GM12878 (cell line): ENCODE data around the gene TCHP. TPM values are rescaled to one million over a fixed set of nuclear protein-coding genes. Genes with fewer than 3 reads are reported as not detected.

Experiments used
- ATAC-seq: fragments of 200-7000 bp; cut with Tn5 transposase; 3 replicates; pipeline ENCODE4 v1.9.1; 2020; ENCODE audit warnings: mild to moderate bottlenecking, moderate library complexity
- BruUV-seq: library from RNA; stranded (reverse); fragments of 400-500 nt; replicated peaks from 2 replicates; lab custom pipeline; 2021; lab: Mats Ljungman, UMichigan
- CTCF ChIA-PET: fragments of 300-600 bp; sonication (Branson Sonifier 250); formaldehyde crosslinking; extraction: SDS; loops from one replicate; lab custom pipeline; 2021; ENCODE audit warnings: inconsistent platforms; lab: Yijun Ruan, JAX
- POLR2A ChIA-PET: fragments of 350-600 bp; formaldehyde crosslinking; extraction: SDS; loops from one replicate; lab custom pipeline; 2021; ENCODE audit warnings: inconsistent platforms; lab: Charles Lee
- RAD21 ChIA-PET: fragments of 300-600 bp; sonication (Branson Sonifier 250); formaldehyde crosslinking; loops from one replicate; lab custom pipeline; 2023; ENCODE audit warnings: antibody characterized with exemption; ENCODE audit not compliant: unreplicated experiment; lab: Charles Lee
- SMC1A ChIA-PET: fragments of 300-600 bp; sonication (Branson Sonifier 250); formaldehyde crosslinking; loops from one replicate; lab custom pipeline; 2023; ENCODE audit not compliant: unreplicated experiment, uncharacterized antibody; lab: Charles Lee
- DNase-seq: peaks from one replicate; pipeline ENCODE4 v3.0.0-alpha.2; 2011; ENCODE audit warnings: low read depth, low spot score
- FAIRE-seq: peaks from 3 replicates; lab custom pipeline; 2011; peaks lifted over from hg19 to GRCh38; lab: Jason Lieb, UNC
- H2AFZ ChIP-seq: 2 replicates; pipeline ENCODE4 v1.6.0; 2011; ENCODE audit warnings: low read depth, low read length, control low read depth; ENCODE audit not compliant: control insufficient read depth
- H3K27ac ChIP-seq: 2 replicates; pipeline ENCODE4 v1.5.1; 2011; ENCODE audit warnings: control low read depth; ENCODE audit not compliant: control insufficient read depth, insufficient read depth
- H3K27me3 ChIP-seq, 2 experiments: replicated peaks in 1 of 2; 2 replicates each; pipeline versions ENCODE4 v1.6.0 to v1.6.1; 2011; ENCODE audit warnings: low read length in 1 of 2; ENCODE audit not compliant: control insufficient read depth in 2 of 2, insufficient read depth in 2 of 2
- H3K36me3 ChIP-seq, 2 experiments: 2 replicates each; pipeline ENCODE4 v1.5.1; 2011; ENCODE audit warnings: low read length in 1 of 2; ENCODE audit not compliant: control insufficient read depth in 2 of 2, insufficient read depth in 2 of 2
- H3K4me1 ChIP-seq: 2 replicates; pipeline ENCODE4 v1.6.1; 2011; ENCODE audit warnings: mild to moderate bottlenecking, low read length, moderate library complexity, mixed read lengths; ENCODE audit not compliant: control insufficient read depth, insufficient read depth
- H3K4me2 ChIP-seq: 2 replicates; pipeline ENCODE4 v1.6.0; 2011; ENCODE audit warnings: control low read depth; ENCODE audit not compliant: control insufficient read depth, insufficient read depth
- H3K4me3 ChIP-seq: fragments of 200-600 bp; sonication (generic); 2 replicates; pipeline ENCODE4 v1.5.1; 2016
- H3K79me2 ChIP-seq: 2 replicates; pipeline ENCODE4 v1.6.0; 2011; ENCODE audit warnings: low read length; ENCODE audit not compliant: control insufficient read depth, insufficient read depth
- H3K9ac ChIP-seq: 2 replicates; pipeline ENCODE4 v1.8.0; 2011; ENCODE audit warnings: low read length, control low read depth, mixed read lengths; ENCODE audit not compliant: control insufficient read depth, insufficient read depth
- H3K9me3 ChIP-seq: replicated peaks from 3 replicates; pipeline ENCODE4 v1.5.1; 2011; ENCODE audit warnings: mild to moderate bottlenecking, low read length; ENCODE audit not compliant: control insufficient read depth, insufficient read depth
- H4K20me1 ChIP-seq: 2 replicates; pipeline ENCODE4 v1.6.0; 2011; ENCODE audit not compliant: control insufficient read depth, insufficient read depth
- EED ChIP-seq: sonication (generic); IDR thresholded peaks from 2 replicates; pipeline ENCODE4 v1.6.1; 2016; ENCODE audit warnings: antibody characterized with exemption, low read depth
- IKZF2 ChIP-seq, 2 experiments: fragments of 450-650 bp; IDR thresholded peaks; 2 replicates each; pipeline ENCODE4 v1.6.1; 2017; ENCODE audit warnings: mild to moderate bottlenecking in 2 of 2, moderate library complexity in 2 of 2
- MTA3 ChIP-seq: IDR thresholded peaks from 2 replicates; pipeline ENCODE4 v1.6.1; 2012; ENCODE audit warnings: low read length, inconsistent platforms, borderline replicate concordance
- SREBF1 ChIP-seq: IDR thresholded peaks from 2 replicates; pipeline ENCODE4 v1.6.1; 2012; ENCODE audit warnings: mild to moderate bottlenecking, low read length
- STAT1 ChIP-seq: fragments of 450-650 bp; conservative IDR thresholded peaks from 2 replicates; pipeline ENCODE4 v1.6.1; 2014; ENCODE audit warnings: antibody characterized with exemption, mild to moderate bottlenecking
- TBL1XR1 ChIP-seq: IDR thresholded peaks from 2 replicates; pipeline ENCODE4 v1.6.1; 2012; ENCODE audit warnings: low read depth, low read length, improper control_type of control experiment
- ZNF24 ChIP-seq: fragments of 450-650 bp; IDR thresholded peaks from 2 replicates; pipeline ENCODE4 v1.6.1; 2017; ENCODE audit warnings: antibody characterized with exemption, mild to moderate bottlenecking
- WGBS: methylation state at CpG from one replicate; pipeline ENCODE4 v1.1.6; 2016; ENCODE audit warnings: low lambda C conversion rate; ENCODE audit not compliant: insufficient replicate concordance, insufficient coverage; ENCODE audit errors: missing lambda C conversion rate; 5-methylcytosine and 5-hydroxymethylcytosine counted together
- in situ Hi-C: fragments of 300-500 bp; cut with MboI; formaldehyde crosslinking; loops from 9 replicates; pipeline ENCODE4 v1.14.3; 2018; ENCODE audit warnings: mixed read lengths
- intact Hi-C: fragments of 100-400 bp; cut with micrococcal nuclease; formaldehyde crosslinking; loops from one replicate; pipeline ENCODE4 v1.14.2; 2022; ENCODE audit not compliant: unreplicated experiment
- polyA plus RNA-seq, 11 experiments: library from polyadenylated mRNA; depleted of rRNA in 4 of 11; unstranded in 6 of 11; stranded (reverse) in 5 of 11; fragments of >200 nt; fragmentation: Nextera tagmentation in 4 of 11; fragmentation: Illumina TruSeq in 1 of 11; extraction: Ambion mirVana in 4 of 11; extraction: Trizol in 1 of 11; gene quantifications; 1 replicate in 1 of 11; 2 replicates in 10 of 11; pipeline versions ENCODE4 v1.2.1 to v1.2.3, GENCODE V29; 2011 to 2016; ENCODE audit warnings: inconsistent platforms in 2 of 11, missing spikeins in 2 of 11, low read depth in 1 of 11
- total RNA-seq, 4 experiments: library from RNA; depleted of rRNA in 3 of 4; stranded (reverse); fragments of >200 nt in 3 of 4; fragmentation: Illumina TruSeq in 1 of 4; extraction: Trizol in 1 of 4; gene quantifications; 2 replicates each; pipeline versions ENCODE4 v1.2.1 to v1.2.3, GENCODE V29; 2013 to 2021
- TF ChIP-seq, protein P1 (sequence below): fragments of 450-650 bp; IDR thresholded peaks from 2 replicates; pipeline ENCODE4 v1.6.1; 2017; ENCODE audit warnings: low read depth, mild to moderate bottlenecking, moderate library complexity
- TF ChIP-seq, protein P2 (sequence below): fragments of 450-650 bp; IDR thresholded peaks from 2 replicates; pipeline ENCODE4 v1.6.1; 2018; ENCODE audit warnings: borderline replicate concordance, mild to moderate bottlenecking; ENCODE audit not compliant: partially characterized antibody

The TCHP gene
- total and polyA plus RNA-seq, 10 of the 15 experiments (the other 5 are each of a cell fraction or from before 2014, with no cell fraction given): 4.8 to 18.6 (median 15.0) TPM

DNA sequence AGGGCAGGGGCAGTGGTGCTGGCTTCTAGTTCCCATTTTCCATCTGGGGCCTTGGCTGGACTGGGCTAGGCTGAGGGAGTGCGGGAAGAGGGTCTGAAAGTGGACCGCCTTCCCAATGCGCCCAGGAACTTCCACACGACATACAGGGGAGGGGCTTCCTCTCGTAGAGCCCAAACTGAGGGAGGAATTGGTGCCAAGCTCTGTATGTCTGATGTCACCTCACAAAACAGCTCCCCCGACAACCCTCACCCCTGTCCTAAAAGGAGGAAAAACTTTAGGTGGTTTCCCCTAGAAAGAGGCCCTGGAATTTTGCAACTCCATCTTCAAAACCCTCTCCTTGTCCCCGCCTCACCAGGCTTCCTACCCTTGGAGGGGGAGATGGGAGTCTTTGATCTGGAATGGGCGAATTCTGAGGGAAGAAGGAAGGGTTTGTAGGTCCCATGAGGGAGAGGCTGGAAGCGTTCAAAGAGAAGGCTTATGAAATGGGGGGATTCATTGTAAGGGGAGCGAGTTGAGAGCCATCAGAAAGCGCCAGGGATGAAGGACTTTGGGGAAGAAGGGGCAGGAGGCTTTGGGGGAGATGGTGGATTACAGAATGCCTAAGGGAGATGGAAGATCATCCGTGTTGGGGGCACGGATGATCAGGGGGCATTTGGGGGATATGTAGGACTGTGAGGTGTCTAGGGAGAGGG, 20.6 kb upstream of the TCHP start:
- intact Hi-C loops (loop anchor here (1.0 to 2.0 kb wide), 2 partner anchors 27 to 74 kb away; no protein-coding TSS in a partner anchor), in situ Hi-C loops (loop anchor here (5.0 kb wide), 1 partner anchor 77 kb away; no protein-coding TSS in a partner anchor)
- Histone ChIP-seq H4K20me1 (0 out of 2 replicates have a peak, but pooled peaks cover 2% of the 10 kb centered on the region), H3K4me2 (peak overlapping the region; percentile 92), H3K4me3 (peak overlapping the region; percentile 97), H3K27ac (no peak overlapping the region; the same call in 1 of the 2 replicates), H2AFZ (peak overlapping the region; percentile 84), H3K27me3 (no peaks in the 10 kb centered on the region), H3K4me1 (peaks cover 29% of the 10 kb centered on the region), H3K9ac (peak overlapping the region; percentile 59)
- FAIRE-seq: no peak
- ChIA-PET CTCF (interaction anchor here (1.0 to 4.4 kb wide), 8 partner anchors 9 to 447 kb away, joined by 3 to 55 read pairs (median 4); no protein-coding TSS in a partner anchor), SMC1A (interaction anchor here (0.6 to 6.0 kb wide), 4 partner anchors 13 to 389 kb away, joined by 3 to 47 read pairs (median 3); no protein-coding TSS in a partner anchor), RAD21 (interaction anchor here (1.0 to 1.7 kb wide), 4 partner anchors 9 to 34 kb away, joined by 3 to 9 read pairs (median 3); no protein-coding TSS in a partner anchor)
- WGBS: 18% methylated on average over 13 of the region's 13 CpGs
- no peak for DNase-seq
- no TSS peak for BruUV-seq
- ATAC-seq: no peak
- 0 out of 4 replicates have a peak, but pooled peaks have one; percentile 26 to 34 for TF ChIP-seq IKZF2 (IDR thresholded peaks at IDR 0.05)
- TF ChIP-seq, protein P1, sequence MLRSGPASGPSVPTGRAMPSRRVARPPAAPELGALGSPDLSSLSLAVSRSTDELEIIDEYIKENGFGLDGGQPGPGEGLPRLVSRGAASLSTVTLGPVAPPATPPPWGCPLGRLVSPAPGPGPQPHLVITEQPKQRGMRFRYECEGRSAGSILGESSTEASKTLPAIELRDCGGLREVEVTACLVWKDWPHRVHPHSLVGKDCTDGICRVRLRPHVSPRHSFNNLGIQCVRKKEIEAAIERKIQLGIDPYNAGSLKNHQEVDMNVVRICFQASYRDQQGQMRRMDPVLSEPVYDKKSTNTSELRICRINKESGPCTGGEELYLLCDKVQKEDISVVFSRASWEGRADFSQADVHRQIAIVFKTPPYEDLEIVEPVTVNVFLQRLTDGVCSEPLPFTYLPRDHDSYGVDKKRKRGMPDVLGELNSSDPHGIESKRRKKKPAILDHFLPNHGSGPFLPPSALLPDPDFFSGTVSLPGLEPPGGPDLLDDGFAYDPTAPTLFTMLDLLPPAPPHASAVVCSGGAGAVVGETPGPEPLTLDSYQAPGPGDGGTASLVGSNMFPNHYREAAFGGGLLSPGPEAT: peak; percentile 44; the same call in 1 of the 2 replicates
- TF ChIP-seq TBL1XR1: no peak
- TF ChIP-seq, protein P2, sequence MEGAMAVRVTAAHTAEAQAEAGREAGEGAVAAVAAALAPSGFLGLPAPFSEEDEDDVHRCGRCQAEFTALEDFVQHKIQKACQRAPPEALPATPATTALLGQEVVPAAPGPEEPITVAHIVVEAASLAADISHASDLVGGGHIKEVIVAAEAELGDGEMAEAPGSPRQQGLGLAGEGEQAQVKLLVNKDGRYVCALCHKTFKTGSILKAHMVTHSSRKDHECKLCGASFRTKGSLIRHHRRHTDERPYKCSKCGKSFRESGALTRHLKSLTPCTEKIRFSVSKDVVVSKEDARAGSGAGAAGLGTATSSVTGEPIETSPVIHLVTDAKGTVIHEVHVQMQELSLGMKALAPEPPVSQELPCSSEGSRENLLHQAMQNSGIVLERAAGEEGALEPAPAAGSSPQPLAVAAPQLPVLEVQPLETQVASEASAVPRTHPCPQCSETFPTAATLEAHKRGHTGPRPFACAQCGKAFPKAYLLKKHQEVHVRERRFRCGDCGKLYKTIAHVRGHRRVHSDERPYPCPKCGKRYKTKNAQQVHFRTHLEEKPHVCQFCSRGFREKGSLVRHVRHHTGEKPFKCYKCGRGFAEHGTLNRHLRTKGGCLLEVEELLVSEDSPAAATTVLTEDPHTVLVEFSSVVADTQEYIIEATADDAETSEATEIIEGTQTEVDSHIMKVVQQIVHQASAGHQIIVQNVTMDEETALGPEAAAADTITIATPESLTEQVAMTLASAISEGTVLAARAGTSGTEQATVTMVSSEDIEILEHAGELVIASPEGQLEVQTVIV: no peak
- TF ChIP-seq ZNF24: no peak
- no peak for TF ChIP-seq STAT1
- no peak for TF ChIP-seq SREBF1
- no peak for TF ChIP-seq MTA3
- TF ChIP-seq EED: peak; percentile 26; the same call in 1 of the 2 replicates
- TF ChIP-seq, all 136 proteins: peak for 3
- peaks cover 10% of the 10 kb centered on the region for H3K79me2 ChIP-seq
- H3K36me3 ChIP-seq: no peaks in the 10 kb centered on the region
- H3K9me3 ChIP-seq: no peaks in the 10 kb centered on the region
- POLR2A ChIA-PET: no interaction called here
